Fibroblast of pulmonary artery (primary cell): ENCODE results near the gene IQCE.

Experiments
- DNase-seq: peaks from one replicate; pipeline ENCODE4 v3.0.0-alpha.2; 2010; ENCODE audit warnings: low read depth
- H3K4me3 ChIP-seq: replicated peaks from 2 replicates; pipeline ENCODE4 v1.5.1; 2011; ENCODE audit warnings: low read depth, mild to moderate bottlenecking, control low read depth, low read length, moderate library complexity
- TF ChIP-seq, protein P1 (sequence below): IDR thresholded peaks from 2 replicates; pipeline ENCODE4 v1.5.1; 2011; ENCODE audit warnings: mild to moderate bottlenecking, control low read depth, low read length, inconsistent platforms; ENCODE audit errors: missing control alignments

The IQCE gene

GRCh38 chr7:2612445-2613097 lies 53.8 kb downstream of the IQCE start:
- H3K4me3 ChIP-seq = no peak overlapping the region
- no peak for DNase-seq
- TF ChIP-seq, protein P1, sequence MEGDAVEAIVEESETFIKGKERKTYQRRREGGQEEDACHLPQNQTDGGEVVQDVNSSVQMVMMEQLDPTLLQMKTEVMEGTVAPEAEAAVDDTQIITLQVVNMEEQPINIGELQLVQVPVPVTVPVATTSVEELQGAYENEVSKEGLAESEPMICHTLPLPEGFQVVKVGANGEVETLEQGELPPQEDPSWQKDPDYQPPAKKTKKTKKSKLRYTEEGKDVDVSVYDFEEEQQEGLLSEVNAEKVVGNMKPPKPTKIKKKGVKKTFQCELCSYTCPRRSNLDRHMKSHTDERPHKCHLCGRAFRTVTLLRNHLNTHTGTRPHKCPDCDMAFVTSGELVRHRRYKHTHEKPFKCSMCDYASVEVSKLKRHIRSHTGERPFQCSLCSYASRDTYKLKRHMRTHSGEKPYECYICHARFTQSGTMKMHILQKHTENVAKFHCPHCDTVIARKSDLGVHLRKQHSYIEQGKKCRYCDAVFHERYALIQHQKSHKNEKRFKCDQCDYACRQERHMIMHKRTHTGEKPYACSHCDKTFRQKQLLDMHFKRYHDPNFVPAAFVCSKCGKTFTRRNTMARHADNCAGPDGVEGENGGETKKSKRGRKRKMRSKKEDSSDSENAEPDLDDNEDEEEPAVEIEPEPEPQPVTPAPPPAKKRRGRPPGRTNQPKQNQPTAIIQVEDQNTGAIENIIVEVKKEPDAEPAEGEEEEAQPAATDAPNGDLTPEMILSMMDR = no peak

- no peak for DNase-seq
- TF ChIP-seq, protein P1 = no peak
- H3K4me3 ChIP-seq = no peak overlapping the region
Observed at GRCh38 chr7:2613098-2613930, 54.5 kb downstream of the IQCE start.

DNA sequence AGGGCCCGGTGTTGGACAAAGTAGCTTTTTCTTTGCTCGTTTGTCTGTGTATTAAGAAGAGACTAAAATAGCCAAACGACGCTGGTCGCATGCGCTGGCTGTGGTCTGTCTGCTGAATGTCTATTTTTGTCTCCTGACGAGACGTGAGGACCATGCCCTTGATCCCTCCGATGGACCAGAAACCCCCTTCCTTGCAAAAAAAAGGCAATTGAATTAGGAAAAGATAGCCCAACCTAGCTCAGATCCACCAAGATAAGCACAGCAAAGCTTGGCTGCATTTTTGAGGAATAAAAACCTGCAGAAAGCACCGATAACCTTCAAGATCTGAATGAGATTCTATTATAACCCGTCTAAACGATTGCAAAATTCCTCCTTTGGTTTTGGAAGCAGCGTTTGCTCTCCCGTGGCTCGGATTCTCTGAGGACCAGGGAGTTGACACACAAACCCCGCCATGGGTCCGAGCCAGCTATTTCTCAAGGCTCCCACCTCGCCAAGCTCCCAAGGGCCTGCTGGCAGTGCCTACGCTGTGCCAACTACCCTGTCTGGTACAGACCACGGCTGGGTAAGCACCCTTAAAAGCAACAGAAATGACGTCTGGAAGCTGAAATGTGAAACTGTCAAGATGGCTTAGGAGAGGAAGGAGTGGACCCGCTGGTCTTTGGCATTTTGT lies 55.3 kb downstream of the IQCE start:
- DNase-seq = peak; percentile 49
- TF ChIP-seq, protein P1 = no peak
- no peak overlapping the region for H3K4me3 ChIP-seq

- H3K4me3 ChIP-seq = no peak overlapping the region
- TF ChIP-seq, protein P1 = no peak
Observed at GRCh38 chr7:2614631-2615330, 56.0 kb downstream of the IQCE start.

GRCh38 chr7:2616387-2617324 lies 57.9 kb downstream of the IQCE start:
- H3K4me3 ChIP-seq = no peak overlapping the region
- no peak for DNase-seq
- TF ChIP-seq, protein P1 = no peak

More at GRCh38 chr7:2614631-2615330, 56.0 kb downstream of the IQCE start:
- DNase-seq = no peak
